Measurements from ENCODE around the gene GCKR.

The GCKR gene

GRCh38 chr2:27496357-27497287, at the start of gene GCKR:
TSS of gene GCKR (plus strand) at chr2:27496839. CDS start at chr2:27496905, 66 bp downstream.
- no peak for DNase-seq (ENCODE audit: low spot score)
- H3K27ac Mint-ChIP-seq: no peak within 1 kb of the TSS
- peaks cover 6% of the 10 kb centered on the region for H3K4me1 Mint-ChIP-seq (ENCODE audit: low read depth)
- peaks cover 54% of the 10 kb centered on the region for H3K27me3 Mint-ChIP-seq (ENCODE audit: low read depth)
- H3K4me3 Mint-ChIP-seq: peak within 1 kb of the TSS; percentile 61
- no peaks in the 10 kb centered on the region for H3K36me3 Mint-ChIP-seq (ENCODE audit: low read depth)
- H3K9me3 Mint-ChIP-seq: no peaks in the 10 kb centered on the region

GRCh38 chr2:27448381-27448780, 48.3 kb upstream of the GCKR start:
- Mint-ChIP-seq H3K36me3 (ENCODE audit: low read depth) (peaks cover 12% of the 10 kb centered on the region), H3K9me3 (no peaks in the 10 kb centered on the region), H3K27ac (no peak overlapping the region), H3K27me3 (ENCODE audit: low read depth) (no peaks in the 10 kb centered on the region), H3K4me3 (no peak overlapping the region), H3K4me1 (ENCODE audit: low read depth) (peaks cover 6% of the 10 kb centered on the region)
- no peak for DNase-seq (ENCODE audit: low spot score)

- no peaks in the 10 kb centered on the region for H3K9me3 Mint-ChIP-seq
- H3K36me3 Mint-ChIP-seq (ENCODE audit: low read depth): no peaks in the 10 kb centered on the region
- no peak overlapping the region for H3K4me3 Mint-ChIP-seq
- peaks cover 7% of the 10 kb centered on the region for H3K4me1 Mint-ChIP-seq (ENCODE audit: low read depth)
- no peak overlapping the region for H3K27ac Mint-ChIP-seq
- no peaks in the 10 kb centered on the region for H3K27me3 Mint-ChIP-seq (ENCODE audit: low read depth)
- no peak for DNase-seq (ENCODE audit: low spot score)
Observed at GRCh38 chr2:27451095-27451494, 45.5 kb upstream of the GCKR start.

- H3K27ac Mint-ChIP-seq: no peak overlapping the region
- H3K4me3 Mint-ChIP-seq: no peak overlapping the region
- no peaks in the 10 kb centered on the region for H3K36me3 Mint-ChIP-seq (ENCODE audit: low read depth)
- H3K27me3 Mint-ChIP-seq (ENCODE audit: low read depth): no peaks in the 10 kb centered on the region
- no peaks in the 10 kb centered on the region for H3K9me3 Mint-ChIP-seq
- no peak for DNase-seq (ENCODE audit: low spot score)
- peaks cover 5% of the 10 kb centered on the region for H3K4me1 Mint-ChIP-seq (ENCODE audit: low read depth)
Observed at GRCh38 chr2:27453968-27454367, 42.7 kb upstream of the GCKR start.

- Mint-ChIP-seq H3K4me1 (ENCODE audit: low read depth) (no peaks in the 10 kb centered on the region), H3K36me3 (ENCODE audit: low read depth) (no peaks in the 10 kb centered on the region), H3K9me3 (no peaks in the 10 kb centered on the region), H3K27ac (no peak overlapping the region), H3K4me3 (no peak overlapping the region), H3K27me3 (ENCODE audit: low read depth) (no peaks in the 10 kb centered on the region)
- no peak for DNase-seq (ENCODE audit: low spot score)
Observed at GRCh38 chr2:27461118-27461517, 35.5 kb upstream of the GCKR start.

- no peak for DNase-seq (ENCODE audit: low spot score)
- H3K27me3 Mint-ChIP-seq (ENCODE audit: low read depth): no peaks in the 10 kb centered on the region
Observed at GRCh38 chr2:27464443-27464842, 32.2 kb upstream of the GCKR start.

GRCh38 chr2:27471961-27472360, 24.7 kb upstream of the GCKR start:
- peaks cover 1% of the 10 kb centered on the region for H3K4me1 Mint-ChIP-seq (ENCODE audit: low read depth)
- no peak overlapping the region for H3K27ac Mint-ChIP-seq
- peaks cover 5% of the 10 kb centered on the region for H3K36me3 Mint-ChIP-seq (ENCODE audit: low read depth)
- H3K27me3 Mint-ChIP-seq (ENCODE audit: low read depth): no peaks in the 10 kb centered on the region
- H3K9me3 Mint-ChIP-seq: no peaks in the 10 kb centered on the region
- H3K4me3 Mint-ChIP-seq: no peak overlapping the region
- no peak for DNase-seq (ENCODE audit: low spot score)

More at GRCh38 chr2:27464443-27464842, 32.2 kb upstream of the GCKR start:
- Mint-ChIP-seq H3K36me3 (ENCODE audit: low read depth) (no peaks in the 10 kb centered on the region), H3K4me1 (ENCODE audit: low read depth) (no peaks in the 10 kb centered on the region), H3K4me3 (no peak overlapping the region), H3K9me3 (no peaks in the 10 kb centered on the region), H3K27ac (no peak overlapping the region)

GRCh38 chr2:27485496-27485895, 11.1 kb upstream of the GCKR start:
- DNase-seq (ENCODE audit: low spot score): no peak
- Mint-ChIP-seq H3K27me3 (ENCODE audit: low read depth) (no peaks in the 10 kb centered on the region), H3K36me3 (ENCODE audit: low read depth) (no peaks in the 10 kb centered on the region), H3K4me1 (ENCODE audit: low read depth) (peaks cover 15% of the 10 kb centered on the region), H3K27ac (no peak overlapping the region), H3K4me3 (no peak overlapping the region), H3K9me3 (no peaks in the 10 kb centered on the region)

- Mint-ChIP-seq H3K27me3 (ENCODE audit: low read depth) (peaks cover 10% of the 10 kb centered on the region), H3K36me3 (ENCODE audit: low read depth) (no peaks in the 10 kb centered on the region), H3K4me3 (peak overlapping the region; percentile 87), H3K27ac (peak overlapping the region; percentile 91), H3K4me1 (ENCODE audit: low read depth) (peaks cover 20% of the 10 kb centered on the region), H3K9me3 (no peaks in the 10 kb centered on the region)
- DNase-seq (ENCODE audit: low spot score): no peak
Observed at GRCh38 chr2:27489118-27489497, 7.5 kb upstream of the GCKR start.

GRCh38 chr2:27489498-27490397, 6.9 kb upstream of the GCKR start, which contains the start of gene IFT172:
TSS of gene IFT172 (minus strand) at chr2:27489743. CDS start at chr2:27489653, 90 bp downstream.
- H3K9me3 Mint-ChIP-seq: no peaks in the 10 kb centered on the region
- H3K27me3 Mint-ChIP-seq (ENCODE audit: low read depth): peaks cover 14% of the 10 kb centered on the region
- peak within 1 kb of the TSS; percentile 91 for H3K27ac Mint-ChIP-seq
- peaks cover 20% of the 10 kb centered on the region for H3K4me1 Mint-ChIP-seq (ENCODE audit: low read depth)
- DNase-seq (ENCODE audit: low spot score): peak; percentile 99
- peak within 1 kb of the TSS; percentile 87 for H3K4me3 Mint-ChIP-seq
- no peaks in the 10 kb centered on the region for H3K36me3 Mint-ChIP-seq (ENCODE audit: low read depth)

- Mint-ChIP-seq H3K36me3 (ENCODE audit: low read depth) (no peaks in the 10 kb centered on the region), H3K27ac (peak overlapping the region; percentile 12), H3K4me1 (ENCODE audit: low read depth) (peaks cover 26% of the 10 kb centered on the region), H3K27me3 (ENCODE audit: low read depth) (peaks cover 37% of the 10 kb centered on the region), H3K4me3 (no peak overlapping the region), H3K9me3 (no peaks in the 10 kb centered on the region)
- DNase-seq (ENCODE audit: low spot score): no peak
Observed at GRCh38 chr2:27492557-27492956, 4.1 kb upstream of the GCKR start.

GRCh38 chr2:27493948-27494283, 2.7 kb upstream of the GCKR start:
- Mint-ChIP-seq H3K27me3 (ENCODE audit: low read depth) (peaks cover 50% of the 10 kb centered on the region), H3K36me3 (ENCODE audit: low read depth) (no peaks in the 10 kb centered on the region), H3K4me3 (peak overlapping the region; percentile 34), H3K9me3 (no peaks in the 10 kb centered on the region), H3K4me1 (ENCODE audit: low read depth) (peaks cover 24% of the 10 kb centered on the region), H3K27ac (no peak overlapping the region)
- DNase-seq (ENCODE audit: low spot score): no peak

- no peaks in the 10 kb centered on the region for H3K9me3 Mint-ChIP-seq
- DNase-seq (ENCODE audit: low spot score): peak; percentile 13
- H3K27ac Mint-ChIP-seq: no peak overlapping the region
- H3K36me3 Mint-ChIP-seq (ENCODE audit: low read depth): no peaks in the 10 kb centered on the region
- H3K4me1 Mint-ChIP-seq (ENCODE audit: low read depth): peaks cover 20% of the 10 kb centered on the region
- peak overlapping the region; percentile 34 for H3K4me3 Mint-ChIP-seq
- H3K27me3 Mint-ChIP-seq (ENCODE audit: low read depth): peaks cover 54% of the 10 kb centered on the region
Observed at GRCh38 chr2:27494284-27494943, 2.2 kb upstream of the GCKR start.

Data from T-helper 2 cell treated with Interferon-gamma antibody and Interleukin-4, amounts not matched to agents 5 μg/mL and 100 μg/mL, for 36 hours (primary cell).